OCI-LY7 (cell line): Measurements from ENCODE around the gene TP53I11. TPM values are rescaled to one million over a fixed set of nuclear protein-coding genes. Genes with fewer than 3 reads are reported as not detected.

Experiments used
- BruUV-seq: library from RNA; stranded (reverse); fragments of 400-500 nt; replicated peaks from 2 replicates; lab custom pipeline; 2021; lab: Mats Ljungman, UMichigan
- CTCF ChIA-PET: fragments of 300-600 bp; sonication (Branson Sonifier 250); formaldehyde crosslinking; loops from one replicate; lab custom pipeline; 2022; ENCODE audit warnings: antibody characterized with exemption; ENCODE audit not compliant: unreplicated experiment; lab: Charles Lee
- POLR2A ChIA-PET: fragments of 300-600 bp; sonication (Branson Sonifier 250); formaldehyde crosslinking; loops from one replicate; lab custom pipeline; 2022; ENCODE audit warnings: antibody characterized with exemption; lab: Charles Lee
- DNase-seq: peaks from one replicate; pipeline ENCODE4 v3.0.0-alpha.2; 2015; ENCODE audit warnings: low spot score
- H2AFZ ChIP-seq: fragments of 200-600 bp; sonication (generic), shearing (Covaris generic); 2 replicates; pipeline ENCODE4 v1.6.1; 2014; ENCODE audit warnings: mild to moderate bottlenecking, antibody characterized with exemption, low read length, moderate library complexity
- H3K27ac ChIP-seq: fragments of 200-600 bp; sonication (generic); 2 replicates; pipeline ENCODE4 v1.5.1; 2014; ENCODE audit warnings: mixed run types, low read depth, mild to moderate bottlenecking, moderate library complexity, low read length, inconsistent platforms; ENCODE audit not compliant: poor library complexity, severe bottlenecking
- H3K36me3 ChIP-seq: fragments of 200-600 bp; sonication (generic); 2 replicates; pipeline ENCODE4 v1.6.1; 2014; ENCODE audit warnings: mild to moderate bottlenecking, antibody characterized with exemption, low read length, moderate library complexity, mixed read lengths; ENCODE audit not compliant: insufficient read depth
- H3K4me1 ChIP-seq: fragments of 200-600 bp; sonication (generic); 2 replicates; pipeline ENCODE4 v1.5.1; 2014; ENCODE audit warnings: mild to moderate bottlenecking, low read length; ENCODE audit not compliant: insufficient read depth, poor library complexity, severe bottlenecking
- H3K4me2 ChIP-seq: fragments of 200-600 bp; sonication (generic); 2 replicates; pipeline ENCODE4 v1.6.1; 2014; ENCODE audit warnings: mild to moderate bottlenecking, low read length
- H3K4me3 ChIP-seq: fragments of 200-600 bp; sonication (generic); 2 replicates; pipeline ENCODE4 v1.5.1; 2014; ENCODE audit warnings: mild to moderate bottlenecking, low read depth, low read length; ENCODE audit not compliant: poor library complexity, severe bottlenecking
- H3K79me2 ChIP-seq: fragments of 200-600 bp; sonication (generic); 2 replicates; pipeline ENCODE4 v1.6.1; 2016; ENCODE audit warnings: low read depth, mild to moderate bottlenecking, low read length, moderate library complexity, mixed read lengths; ENCODE audit not compliant: insufficient read depth
- H3K9me2 ChIP-seq: fragments of 200-600 bp; sonication (generic); 2 replicates; pipeline ENCODE4 v1.6.1; 2016; ENCODE audit warnings: mild to moderate bottlenecking, low read length, mixed read lengths; ENCODE audit not compliant: insufficient read depth
- H3K9me3 ChIP-seq: fragments of 200-600 bp; sonication (generic); 2 replicates; pipeline ENCODE4 v1.6.1; 2014; ENCODE audit warnings: mild to moderate bottlenecking, mixed run types, low read length, mixed read lengths
- H4K20me1 ChIP-seq: fragments of 200-600 bp; sonication (generic); 2 replicates; pipeline ENCODE4 v1.6.1; 2014; ENCODE audit warnings: mild to moderate bottlenecking, antibody characterized with exemption, low read length, moderate library complexity, mixed read lengths; ENCODE audit not compliant: insufficient read depth
- EZH2phosphoT487 ChIP-seq: fragments of 200-600 bp; sonication (generic); IDR thresholded peaks from 2 replicates; pipeline ENCODE4 v1.6.1; 2018; ENCODE audit warnings: low read depth, borderline replicate concordance, mild to moderate bottlenecking, mixed run types, antibody characterized with exemption, low read length, moderate library complexity, mixed read lengths
- intact Hi-C: fragments of 100-400 bp; cut with micrococcal nuclease; formaldehyde crosslinking; loops from one replicate; pipeline ENCODE4 v1.10.0; 2022; ENCODE audit not compliant: unreplicated experiment
- total RNA-seq, 2 experiments: library from RNA; depleted of rRNA in 1 of 2; stranded (reverse); fragments of >200 nt in 1 of 2; shearing (Covaris generic) in 1 of 2; gene quantifications; 2 replicates each; pipeline ENCODE4 v1.2.3, GENCODE V29; 2014 to 2022
- TF ChIP-seq, protein P1 (sequence below): fragments of 200-600 bp; sonication (generic); conservative IDR thresholded peaks from 2 replicates; pipeline ENCODE4 v1.5.1; 2014; ENCODE audit warnings: mild to moderate bottlenecking, antibody characterized with exemption, low read length, moderate library complexity, mixed read lengths

The TP53I11 gene
- total RNA-seq, 2 experiments from 2014 or later, result 0.25 to 0.51 TPM

DNA sequence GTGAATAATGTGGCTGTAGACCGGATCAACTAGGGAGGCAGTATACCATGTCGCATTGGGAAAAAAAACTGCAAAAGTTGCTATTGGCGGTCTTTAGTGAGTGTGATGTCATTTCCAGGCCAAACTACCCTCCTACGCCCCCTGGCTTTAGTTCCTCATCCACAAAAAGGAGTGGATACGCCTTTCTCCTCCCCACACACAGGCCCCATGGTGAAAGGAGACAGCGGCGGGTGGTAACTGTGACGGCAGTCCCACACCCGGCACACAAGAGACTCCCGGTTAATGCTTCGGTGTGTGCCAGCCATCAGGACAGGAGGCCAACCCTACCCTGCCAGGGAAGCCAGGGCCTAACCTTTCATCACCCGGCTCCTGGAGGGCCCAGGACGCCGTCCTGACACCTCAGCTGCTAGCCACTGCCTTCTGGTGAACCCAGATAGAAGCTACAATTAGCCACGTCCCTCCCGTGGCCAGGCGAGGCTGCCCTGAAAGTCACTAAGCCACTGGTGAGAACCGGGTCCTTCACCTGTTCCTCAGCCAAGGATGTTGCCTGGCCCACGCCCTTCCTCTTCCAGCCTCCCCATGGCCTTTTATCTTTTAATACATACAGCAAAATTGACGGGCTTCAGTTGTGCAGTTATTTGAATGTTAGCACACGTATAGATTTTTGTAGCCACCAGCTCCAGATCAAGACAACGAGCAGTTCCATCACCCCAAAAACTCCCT is 10.8 kb downstream of the TP53I11 start:
- no peaks in the 10 kb centered on the region for H3K79me2 ChIP-seq
- H3K4me3 ChIP-seq, result no peak overlapping the region
- peaks cover 27% of the 10 kb centered on the region for H3K4me1 ChIP-seq
- H3K36me3 ChIP-seq, result no peaks in the 10 kb centered on the region
- H4K20me1 ChIP-seq, result no peaks in the 10 kb centered on the region
- no peak overlapping the region for H3K4me2 ChIP-seq
- ChIA-PET POLR2A (interaction anchor here (0.6 to 1.1 kb wide), 2 partner anchors 146 to 166 kb away, joined by 3 read pairs; no protein-coding TSS in a partner anchor), CTCF (interaction anchor here (1.1 kb wide), 1 partner anchor 9 kb away, joined by 3 read pairs; no protein-coding TSS in a partner anchor)
- BruUV-seq, result no TSS peak
- no peaks in the 10 kb centered on the region for H3K9me2 ChIP-seq
- intact Hi-C loops, result loop anchor here (5.0 kb wide), 3 partner anchors 77 to 352 kb away; no protein-coding TSS in a partner anchor
- no peak overlapping the region for H3K27ac ChIP-seq
- no peaks in the 10 kb centered on the region for H3K9me3 ChIP-seq
- no peak for DNase-seq
- no peak overlapping the region for H2AFZ ChIP-seq
- TF ChIP-seq, protein P1, sequence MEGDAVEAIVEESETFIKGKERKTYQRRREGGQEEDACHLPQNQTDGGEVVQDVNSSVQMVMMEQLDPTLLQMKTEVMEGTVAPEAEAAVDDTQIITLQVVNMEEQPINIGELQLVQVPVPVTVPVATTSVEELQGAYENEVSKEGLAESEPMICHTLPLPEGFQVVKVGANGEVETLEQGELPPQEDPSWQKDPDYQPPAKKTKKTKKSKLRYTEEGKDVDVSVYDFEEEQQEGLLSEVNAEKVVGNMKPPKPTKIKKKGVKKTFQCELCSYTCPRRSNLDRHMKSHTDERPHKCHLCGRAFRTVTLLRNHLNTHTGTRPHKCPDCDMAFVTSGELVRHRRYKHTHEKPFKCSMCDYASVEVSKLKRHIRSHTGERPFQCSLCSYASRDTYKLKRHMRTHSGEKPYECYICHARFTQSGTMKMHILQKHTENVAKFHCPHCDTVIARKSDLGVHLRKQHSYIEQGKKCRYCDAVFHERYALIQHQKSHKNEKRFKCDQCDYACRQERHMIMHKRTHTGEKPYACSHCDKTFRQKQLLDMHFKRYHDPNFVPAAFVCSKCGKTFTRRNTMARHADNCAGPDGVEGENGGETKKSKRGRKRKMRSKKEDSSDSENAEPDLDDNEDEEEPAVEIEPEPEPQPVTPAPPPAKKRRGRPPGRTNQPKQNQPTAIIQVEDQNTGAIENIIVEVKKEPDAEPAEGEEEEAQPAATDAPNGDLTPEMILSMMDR, result peak; percentile 53
- no peak for TF ChIP-seq EZH2phosphoT487

DNA sequence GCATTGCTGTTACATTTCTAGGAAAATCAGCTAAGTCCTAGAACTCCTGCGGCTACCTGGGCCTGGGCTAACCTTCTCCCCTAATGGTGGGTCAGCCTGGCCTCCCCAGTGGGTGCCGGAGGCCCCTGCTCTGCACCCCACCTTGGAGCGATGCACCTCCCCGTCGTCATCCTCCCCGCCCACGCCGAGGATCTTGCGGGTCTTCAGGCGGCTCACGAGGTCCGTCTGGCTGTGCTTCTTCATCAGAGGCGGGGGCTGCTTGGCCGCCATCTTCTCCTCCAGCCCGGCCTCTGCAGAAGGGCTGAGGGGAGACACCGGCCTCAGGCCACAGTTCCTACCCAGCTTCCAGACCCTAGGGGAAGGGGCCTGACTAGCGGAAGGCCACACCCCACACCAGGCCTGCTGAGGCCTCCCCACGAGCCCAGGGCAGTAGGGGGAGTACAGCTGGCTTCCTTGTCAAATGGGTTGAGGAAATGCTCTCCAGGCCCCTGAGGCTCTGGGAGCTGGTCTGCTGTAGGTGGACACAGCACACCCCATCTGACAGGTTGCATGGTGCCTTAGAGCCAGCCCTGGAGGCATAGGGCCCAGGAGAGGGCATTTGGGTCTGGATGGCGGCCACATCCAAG is 12.5 kb downstream of the TP53I11 start:
- H3K79me2 ChIP-seq, result no peaks in the 10 kb centered on the region
- ChIA-PET CTCF (interaction anchor here (0.6 to 3.7 kb wide), 4 partner anchors 105 to 364 kb away, joined by 3 to 48 read pairs (median 3); no protein-coding TSS in a partner anchor), POLR2A (interaction anchor here (0.6 to 3.1 kb wide), 3 partner anchors 130 to 167 kb away, joined by 3 to 12 read pairs (median 3); no protein-coding TSS in a partner anchor)
- H3K36me3 ChIP-seq, result no peaks in the 10 kb centered on the region
- no peak overlapping the region for H3K4me2 ChIP-seq
- H4K20me1 ChIP-seq, result no peaks in the 10 kb centered on the region
- H3K4me1 ChIP-seq, result peaks cover 11% of the 10 kb centered on the region
- TF ChIP-seq EZH2phosphoT487, result no peak
- TF ChIP-seq, protein P1, result no peak
- no peaks in the 10 kb centered on the region for H3K9me3 ChIP-seq
- H3K27ac ChIP-seq, result no peak overlapping the region
- H3K4me3 ChIP-seq, result no peak overlapping the region
- no peak for DNase-seq
- no peak overlapping the region for H2AFZ ChIP-seq
- intact Hi-C loops, result loop anchor here (5.0 kb wide), 2 partner anchors 79 to 354 kb away; no protein-coding TSS in a partner anchor
- H3K9me2 ChIP-seq, result no peaks in the 10 kb centered on the region
- no TSS peak for BruUV-seq
